GM12878 (cell line): ENCODE results near the gene FCRL6. TPM values are rescaled to one million over a fixed set of nuclear protein-coding genes. Genes with fewer than 3 reads are reported as not detected.

ENCODE experiments used
- ATAC-seq: fragments of 200-7000 bp; cut with Tn5 transposase; 3 replicates; pipeline ENCODE4 v1.9.1; 2020; ENCODE audit warnings: mild to moderate bottlenecking, moderate library complexity
- BruUV-seq: library from RNA; stranded (reverse); fragments of 400-500 nt; replicated peaks from 2 replicates; lab custom pipeline; 2021; lab: Mats Ljungman, UMichigan
- CTCF ChIA-PET: fragments of 300-600 bp; sonication (Branson Sonifier 250); formaldehyde crosslinking; extraction: SDS; loops from one replicate; lab custom pipeline; 2021; ENCODE audit warnings: inconsistent platforms; lab: Yijun Ruan, JAX
- POLR2A ChIA-PET: fragments of 350-600 bp; formaldehyde crosslinking; extraction: SDS; loops from one replicate; lab custom pipeline; 2021; ENCODE audit warnings: inconsistent platforms; lab: Charles Lee
- RAD21 ChIA-PET: fragments of 300-600 bp; sonication (Branson Sonifier 250); formaldehyde crosslinking; loops from one replicate; lab custom pipeline; 2023; ENCODE audit warnings: antibody characterized with exemption; ENCODE audit not compliant: unreplicated experiment; lab: Charles Lee
- SMC1A ChIA-PET: fragments of 300-600 bp; sonication (Branson Sonifier 250); formaldehyde crosslinking; loops from one replicate; lab custom pipeline; 2023; ENCODE audit not compliant: unreplicated experiment, uncharacterized antibody; lab: Charles Lee
- DNase-seq: peaks from one replicate; pipeline ENCODE4 v3.0.0-alpha.2; 2011; ENCODE audit warnings: low read depth, low spot score
- FAIRE-seq: peaks from 3 replicates; lab custom pipeline; 2011; peaks lifted over from hg19 to GRCh38; lab: Jason Lieb, UNC
- H2AFZ ChIP-seq: 2 replicates; pipeline ENCODE4 v1.6.0; 2011; ENCODE audit warnings: low read depth, low read length, control low read depth; ENCODE audit not compliant: control insufficient read depth
- H3K27ac ChIP-seq: 2 replicates; pipeline ENCODE4 v1.5.1; 2011; ENCODE audit warnings: control low read depth; ENCODE audit not compliant: control insufficient read depth, insufficient read depth
- H3K27me3 ChIP-seq, 2 experiments: replicated peaks in 1 of 2; 2 replicates each; pipeline versions ENCODE4 v1.6.0 to v1.6.1; 2011; ENCODE audit warnings: low read length in 1 of 2; ENCODE audit not compliant: control insufficient read depth in 2 of 2, insufficient read depth in 2 of 2
- H3K36me3 ChIP-seq, 2 experiments: 2 replicates each; pipeline ENCODE4 v1.5.1; 2011; ENCODE audit warnings: low read length in 1 of 2; ENCODE audit not compliant: control insufficient read depth in 2 of 2, insufficient read depth in 2 of 2
- H3K4me1 ChIP-seq: 2 replicates; pipeline ENCODE4 v1.6.1; 2011; ENCODE audit warnings: mild to moderate bottlenecking, low read length, moderate library complexity, mixed read lengths; ENCODE audit not compliant: control insufficient read depth, insufficient read depth
- H3K4me2 ChIP-seq: 2 replicates; pipeline ENCODE4 v1.6.0; 2011; ENCODE audit warnings: control low read depth; ENCODE audit not compliant: control insufficient read depth, insufficient read depth
- H3K4me3 ChIP-seq: fragments of 200-600 bp; sonication (generic); 2 replicates; pipeline ENCODE4 v1.5.1; 2016
- H3K79me2 ChIP-seq: 2 replicates; pipeline ENCODE4 v1.6.0; 2011; ENCODE audit warnings: low read length; ENCODE audit not compliant: control insufficient read depth, insufficient read depth
- H3K9ac ChIP-seq: 2 replicates; pipeline ENCODE4 v1.8.0; 2011; ENCODE audit warnings: low read length, control low read depth, mixed read lengths; ENCODE audit not compliant: control insufficient read depth, insufficient read depth
- H3K9me3 ChIP-seq: replicated peaks from 3 replicates; pipeline ENCODE4 v1.5.1; 2011; ENCODE audit warnings: mild to moderate bottlenecking, low read length; ENCODE audit not compliant: control insufficient read depth, insufficient read depth
- H4K20me1 ChIP-seq: 2 replicates; pipeline ENCODE4 v1.6.0; 2011; ENCODE audit not compliant: control insufficient read depth, insufficient read depth
- CEBPB ChIP-seq, 2 experiments: fragments of 150-350 bp in 1 of 2; IDR thresholded peaks; 2 replicates each; pipeline ENCODE4 v1.6.1; 2012 to 2014; ENCODE audit warnings: low read depth in 2 of 2, low read length in 2 of 2, borderline replicate concordance in 1 of 2, inconsistent platforms in 1 of 2
- E4F1 ChIP-seq: fragments of 450-650 bp; IDR thresholded peaks from 2 replicates; pipeline ENCODE4 v1.6.1; 2018; ENCODE audit warnings: borderline replicate concordance, mild to moderate bottlenecking; ENCODE audit not compliant: partially characterized antibody
- ESRRA ChIP-seq: IDR thresholded peaks from 2 replicates; pipeline ENCODE4 v1.6.1; 2012; ENCODE audit warnings: mild to moderate bottlenecking, low read length, improper control_type of control experiment
- ETV6 ChIP-seq, 2 experiments: fragments of 450-650 bp in 1 of 2; IDR thresholded peaks in 1 of 2; conservative IDR thresholded peaks in 1 of 2; 2 replicates each; pipeline ENCODE4 v1.6.1; 2014; ENCODE audit warnings: antibody characterized with exemption in 1 of 2, borderline replicate concordance in 1 of 2, low read depth in 1 of 2, mild to moderate bottlenecking in 1 of 2, moderate library complexity in 1 of 2
- MXI1 ChIP-seq: fragments of 150-350 bp; IDR thresholded peaks from 2 replicates; pipeline ENCODE4 v1.6.1; 2011; ENCODE audit warnings: low read depth, mild to moderate bottlenecking, inconsistent platforms, low read length, improper control_type of control experiment
- NFIC ChIP-seq: IDR thresholded peaks from 2 replicates; pipeline ENCODE4 v1.6.1; 2012; ENCODE audit warnings: low read depth, mild to moderate bottlenecking, inconsistent platforms, low read length, moderate library complexity
- NR2C1 ChIP-seq: fragments of 450-650 bp; IDR thresholded peaks from 2 replicates; pipeline ENCODE4 v1.6.1; 2017; ENCODE audit warnings: antibody characterized with exemption, mild to moderate bottlenecking, moderate library complexity
- POLR2AphosphoS5 ChIP-seq: IDR thresholded peaks from 2 replicates; pipeline ENCODE4 v1.6.1; 2011; ENCODE audit warnings: mild to moderate bottlenecking, low read length, inconsistent platforms
- TBL1XR1 ChIP-seq: IDR thresholded peaks from 2 replicates; pipeline ENCODE4 v1.6.1; 2012; ENCODE audit warnings: low read depth, low read length, improper control_type of control experiment
- TCF3 ChIP-seq: IDR thresholded peaks from 2 replicates; pipeline ENCODE4 v1.6.1; 2012; ENCODE audit warnings: low read depth, mild to moderate bottlenecking, low read length, borderline replicate concordance; ENCODE audit not compliant: insufficient read depth
- YBX1 ChIP-seq: fragments of 450-650 bp; IDR thresholded peaks from 2 replicates; pipeline ENCODE4 v1.6.1; 2016; ENCODE audit warnings: antibody characterized with exemption
- ZNF24 ChIP-seq: fragments of 450-650 bp; IDR thresholded peaks from 2 replicates; pipeline ENCODE4 v1.6.1; 2017; ENCODE audit warnings: antibody characterized with exemption, mild to moderate bottlenecking
- ZNF687 ChIP-seq: fragments of 450-650 bp; IDR thresholded peaks from 2 replicates; pipeline ENCODE4 v1.6.1; 2017; ENCODE audit warnings: mild to moderate bottlenecking, moderate library complexity
- WGBS: methylation state at CpG from one replicate; pipeline ENCODE4 v1.1.6; 2016; ENCODE audit warnings: low lambda C conversion rate; ENCODE audit not compliant: insufficient replicate concordance, insufficient coverage; ENCODE audit errors: missing lambda C conversion rate; 5-methylcytosine and 5-hydroxymethylcytosine counted together
- in situ Hi-C: fragments of 300-500 bp; cut with MboI; formaldehyde crosslinking; loops from 9 replicates; pipeline ENCODE4 v1.14.3; 2018; ENCODE audit warnings: mixed read lengths
- intact Hi-C: fragments of 100-400 bp; cut with micrococcal nuclease; formaldehyde crosslinking; loops from one replicate; pipeline ENCODE4 v1.14.2; 2022; ENCODE audit not compliant: unreplicated experiment
- polyA plus RNA-seq, 11 experiments: library from polyadenylated mRNA; depleted of rRNA in 4 of 11; unstranded in 6 of 11; stranded (reverse) in 5 of 11; fragments of >200 nt; fragmentation: Nextera tagmentation in 4 of 11; fragmentation: Illumina TruSeq in 1 of 11; extraction: Ambion mirVana in 4 of 11; extraction: Trizol in 1 of 11; gene quantifications; 1 replicate in 1 of 11; 2 replicates in 10 of 11; pipeline versions ENCODE4 v1.2.1 to v1.2.3, GENCODE V29; 2011 to 2016; ENCODE audit warnings: inconsistent platforms in 2 of 11, missing spikeins in 2 of 11, low read depth in 1 of 11
- total RNA-seq, 4 experiments: library from RNA; depleted of rRNA in 3 of 4; stranded (reverse); fragments of >200 nt in 3 of 4; fragmentation: Illumina TruSeq in 1 of 4; extraction: Trizol in 1 of 4; gene quantifications; 2 replicates each; pipeline versions ENCODE4 v1.2.1 to v1.2.3, GENCODE V29; 2013 to 2021
- TF ChIP-seq, protein P1 (sequence below): fragments of 450-650 bp; formaldehyde crosslinking; IDR thresholded peaks from 2 replicates; pipeline ENCODE4 v1.4.0; 2020; ENCODE audit warnings: mild to moderate bottlenecking, moderate library complexity

Gene FCRL6
- total and polyA plus RNA-seq, 10 of the 15 experiments (the other 5 are each of a cell fraction or from before 2014, with no cell fraction given): 0.04 to 0.16 (median 0.11) TPM; not detected in 7

GRCh38 chr1:159795534-159795933 lies 6.6 kb upstream of the FCRL6 start:
- DNase-seq (no peak), FAIRE-seq (no peak), ATAC-seq (no peak)
- Histone ChIP-seq H3K4me2 (no peak overlapping the region), H3K9ac (no peak overlapping the region), H3K4me3 (no peak overlapping the region), H3K36me3 (no peaks in the 10 kb centered on the region), H3K9me3 (no peaks in the 10 kb centered on the region), H2AFZ (no peak overlapping the region), H3K27me3 (peaks cover 3 to 5% of the 10 kb centered on the region in 2 experiments), H3K79me2 (no peaks in the 10 kb centered on the region), H3K4me1 (peaks cover 9% of the 10 kb centered on the region), H3K27ac (no peak overlapping the region), H4K20me1 (no peaks in the 10 kb centered on the region)
- intact Hi-C loops (loop anchor here (10.0 kb wide), 1 partner anchor 581 kb away; no protein-coding TSS in a partner anchor), in situ Hi-C loops (loop anchor here (5.0 kb wide), 2 partner anchors 97 to 212 kb away; no protein-coding TSS in a partner anchor)
- TF ChIP-seq ETV6 (conservative IDR thresholded peaks at IDR 0.05 in 1 of 2, IDR thresholded peaks at IDR 0.05 in 1 of 2; ENCODE audit: borderline replicate concordance in 1 of 2, low read depth in 1 of 2) (no peak), TBL1XR1 (no peak), ZNF24 (no peak), YBX1 (no peak), NFIC (no peak), ZNF687 (no peak), ESRRA (no peak), CEBPB (IDR thresholded peaks at IDR 0.05; ENCODE audit: borderline replicate concordance in 1 of 2, low read depth in 2 of 2, low read length in 2 of 2) (no peak), POLR2AphosphoS5 (no peak), NR2C1 (no peak), E4F1 (no peak), TCF3 (no peak), MXI1 (no peak)
- TF ChIP-seq, protein P1, sequence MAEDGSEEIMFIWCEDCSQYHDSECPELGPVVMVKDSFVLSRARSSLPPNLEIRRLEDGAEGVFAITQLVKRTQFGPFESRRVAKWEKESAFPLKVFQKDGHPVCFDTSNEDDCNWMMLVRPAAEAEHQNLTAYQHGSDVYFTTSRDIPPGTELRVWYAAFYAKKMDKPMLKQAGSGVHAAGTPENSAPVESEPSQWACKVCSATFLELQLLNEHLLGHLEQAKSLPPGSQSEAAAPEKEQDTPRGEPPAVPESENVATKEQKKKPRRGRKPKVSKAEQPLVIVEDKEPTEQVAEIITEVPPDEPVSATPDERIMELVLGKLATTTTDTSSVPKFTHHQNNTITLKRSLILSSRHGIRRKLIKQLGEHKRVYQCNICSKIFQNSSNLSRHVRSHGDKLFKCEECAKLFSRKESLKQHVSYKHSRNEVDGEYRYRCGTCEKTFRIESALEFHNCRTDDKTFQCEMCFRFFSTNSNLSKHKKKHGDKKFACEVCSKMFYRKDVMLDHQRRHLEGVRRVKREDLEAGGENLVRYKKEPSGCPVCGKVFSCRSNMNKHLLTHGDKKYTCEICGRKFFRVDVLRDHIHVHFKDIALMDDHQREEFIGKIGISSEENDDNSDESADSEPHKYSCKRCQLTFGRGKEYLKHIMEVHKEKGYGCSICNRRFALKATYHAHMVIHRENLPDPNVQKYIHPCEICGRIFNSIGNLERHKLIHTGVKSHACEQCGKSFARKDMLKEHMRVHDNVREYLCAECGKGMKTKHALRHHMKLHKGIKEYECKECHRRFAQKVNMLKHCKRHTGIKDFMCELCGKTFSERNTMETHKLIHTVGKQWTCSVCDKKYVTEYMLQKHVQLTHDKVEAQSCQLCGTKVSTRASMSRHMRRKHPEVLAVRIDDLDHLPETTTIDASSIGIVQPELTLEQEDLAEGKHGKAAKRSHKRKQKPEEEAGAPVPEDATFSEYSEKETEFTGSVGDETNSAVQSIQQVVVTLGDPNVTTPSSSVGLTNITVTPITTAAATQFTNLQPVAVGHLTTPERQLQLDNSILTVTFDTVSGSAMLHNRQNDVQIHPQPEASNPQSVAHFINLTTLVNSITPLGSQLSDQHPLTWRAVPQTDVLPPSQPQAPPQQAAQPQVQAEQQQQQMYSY (CRISPR knock-in tag): no peak
- RAD21 ChIA-PET: interaction anchor here (5.5 kb wide), 1 partner anchor 96 kb away, joined by 153 read pairs; no protein-coding TSS in a partner anchor
- CTCF ChIA-PET: interaction anchor here (8.6 to 14.4 kb wide), 2 partner anchors 96 to 211 kb away, joined by 147 to 476 read pairs; no protein-coding TSS in a partner anchor
- POLR2A ChIA-PET: no interaction called here
- no TSS peak for BruUV-seq
- WGBS: 13% methylated on average over 3 of the region's 5 CpGs
- SMC1A ChIA-PET: interaction anchor here (11.2 kb wide), 1 partner anchor 94 kb away, joined by 289 read pairs; no protein-coding TSS in a partner anchor
